Smooth muscle cell (in vitro differentiated cells): Measurements from ENCODE around the gene CLCN4. TPM values are rescaled to one million over a fixed set of nuclear protein-coding genes. Genes with fewer than 3 reads are reported as not detected.

Experiments used
- DNase-seq: peaks from one replicate; lab custom pipeline; 2025; ENCODE audit not compliant: unreplicated experiment; lab: John Stamatoyannopoulos, UW
- H2AFZ ChIP-seq: fragments of 200-600 bp; sonication (generic); 2 replicates; pipeline ENCODE4 v1.6.0; 2016; ENCODE audit warnings: antibody characterized with exemption, low read depth, mild to moderate bottlenecking
- H3F3A ChIP-seq: fragments of 200-600 bp; sonication (generic); 2 replicates; pipeline ENCODE4 v1.6.0; 2017; ENCODE audit warnings: antibody characterized with exemption, low read depth
- H3K27ac ChIP-seq: fragments of 200-600 bp; sonication (generic); 2 replicates; pipeline ENCODE4 v1.5.1; 2016; ENCODE audit warnings: low read depth, mild to moderate bottlenecking
- H3K27me3 ChIP-seq: fragments of 200-600 bp; sonication (generic); 2 replicates; pipeline ENCODE4 v1.6.1; 2016; ENCODE audit warnings: low read depth, mild to moderate bottlenecking
- H3K36me3 ChIP-seq: fragments of 200-600 bp; sonication (generic); 2 replicates; pipeline ENCODE4 v1.5.1; 2016; ENCODE audit warnings: low read depth
- H3K4me1 ChIP-seq: fragments of 200-600 bp; sonication (generic); 2 replicates; pipeline ENCODE4 v1.5.1; 2016; ENCODE audit warnings: low read depth
- H3K4me2 ChIP-seq: fragments of 200-600 bp; sonication (generic); 2 replicates; pipeline ENCODE4 v1.6.0; 2016; ENCODE audit warnings: mild to moderate bottlenecking
- H3K4me3 ChIP-seq: fragments of 200-600 bp; sonication (generic); 2 replicates; pipeline ENCODE4 v1.5.1; 2016; ENCODE audit warnings: mild to moderate bottlenecking
- H3K79me2 ChIP-seq: fragments of 200-600 bp; sonication (generic); 2 replicates; pipeline ENCODE4 v1.6.0; 2016; ENCODE audit warnings: low read depth, mild to moderate bottlenecking
- H3K9ac ChIP-seq: fragments of 200-600 bp; sonication (generic); 2 replicates; pipeline ENCODE4 v1.6.0; 2016; ENCODE audit warnings: low read depth
- H3K9me3 ChIP-seq: fragments of 200-600 bp; sonication (generic); replicated peaks from 2 replicates; pipeline ENCODE4 v1.5.1; 2016; ENCODE audit warnings: low read depth
- H4K20me1 ChIP-seq: fragments of 200-600 bp; sonication (generic); 2 replicates; pipeline ENCODE4 v1.6.0; 2016; ENCODE audit warnings: low read depth
- CTCF ChIP-seq: fragments of 200-600 bp; sonication (generic); IDR thresholded peaks from 2 replicates; pipeline ENCODE4 v1.5.1; 2017; ENCODE audit warnings: borderline replicate concordance, mild to moderate bottlenecking, antibody characterized with exemption; ENCODE audit not compliant: insufficient read depth, poor library complexity, severe bottlenecking
- WGBS: methylation state at CpG from one replicate; pipeline ENCODE4 v1.1.7; 2016; ENCODE audit warnings: low lambda C conversion rate; 5-methylcytosine and 5-hydroxymethylcytosine counted together
- polyA plus RNA-seq: library from polyadenylated mRNA; unstranded; fragments of >200 nt; fragmentation: Nextera tagmentation; extraction: Ambion mirVana; gene quantifications from 2 replicates; pipeline ENCODE4 v1.2.1, GENCODE V29; 2016
- total RNA-seq: library from RNA; depleted of rRNA; stranded (reverse); fragments of >200 nt; gene quantifications from 2 replicates; pipeline ENCODE4 v1.2.3, GENCODE V29; 2014

CLCN4 gene
- total and polyA plus RNA-seq, 2 experiments from 2014 or later, result 2.5 to 3.1 TPM

GRCh38 chrX:10120828-10121227, 35.9 kb upstream of the CLCN4 start:
- no peaks in the 10 kb centered on the region for H3K27me3 ChIP-seq

GRCh38 chrX:10121787-10122186, 35.0 kb upstream of the CLCN4 start:
- Histone ChIP-seq H3K36me3 (no peaks in the 10 kb centered on the region), H4K20me1 (no peaks in the 10 kb centered on the region), H3K27me3 (no peaks in the 10 kb centered on the region), H3K79me2 (no peaks in the 10 kb centered on the region), H3K9ac (no peak overlapping the region), H3K9me3 (no peaks in the 10 kb centered on the region), H3K4me1 (no peaks in the 10 kb centered on the region), H3F3A (no peaks in the 10 kb centered on the region), H3K4me3 (no peak overlapping the region), H3K4me2 (no peak overlapping the region), H2AFZ (no peak overlapping the region), H3K27ac (no peak overlapping the region)
- no peak for DNase-seq
- TF ChIP-seq CTCF, result no peak
- 93% methylated on average over 9 of the region's 9 CpGs for WGBS

More at GRCh38 chrX:10120828-10121227, 35.9 kb upstream of the CLCN4 start:
- H3K4me1 ChIP-seq, result no peaks in the 10 kb centered on the region
- H4K20me1 ChIP-seq, result no peaks in the 10 kb centered on the region
- no peak overlapping the region for H3K27ac ChIP-seq
- H3K36me3 ChIP-seq, result no peaks in the 10 kb centered on the region
- no peak overlapping the region for H3K4me3 ChIP-seq
- no peak for DNase-seq
- H2AFZ ChIP-seq, result no peak overlapping the region
- no peak for TF ChIP-seq CTCF
- no peaks in the 10 kb centered on the region for H3K79me2 ChIP-seq
- no peaks in the 10 kb centered on the region for H3K9me3 ChIP-seq
- no peak overlapping the region for H3K4me2 ChIP-seq
- no peaks in the 10 kb centered on the region for H3F3A ChIP-seq
- no peak overlapping the region for H3K9ac ChIP-seq
- WGBS, result 86% methylated on average over 7 of the region's 7 CpGs

- Histone ChIP-seq H3K9ac (no peak overlapping the region), H2AFZ (no peak overlapping the region), H3K4me2 (no peak overlapping the region), H3K4me1 (no peaks in the 10 kb centered on the region), H3K27ac (no peak overlapping the region), H3F3A (no peaks in the 10 kb centered on the region), H3K4me3 (no peak overlapping the region), H3K27me3 (no peaks in the 10 kb centered on the region), H4K20me1 (no peaks in the 10 kb centered on the region), H3K9me3 (no peaks in the 10 kb centered on the region), H3K79me2 (no peaks in the 10 kb centered on the region), H3K36me3 (no peaks in the 10 kb centered on the region)
- no peak for DNase-seq
- TF ChIP-seq CTCF, result no peak
- 91% methylated on average over 20 of the region's 20 CpGs for WGBS
Observed at GRCh38 chrX:10124506-10125247, 32.1 kb upstream of the CLCN4 start.

- Histone ChIP-seq H3K9me3 (no peaks in the 10 kb centered on the region), H3K4me2 (no peak overlapping the region), H3K4me1 (no peaks in the 10 kb centered on the region), H4K20me1 (no peaks in the 10 kb centered on the region), H2AFZ (no peak overlapping the region), H3K4me3 (no peak overlapping the region), H3K27ac (no peak overlapping the region), H3K27me3 (no peaks in the 10 kb centered on the region), H3K79me2 (no peaks in the 10 kb centered on the region), H3K9ac (no peak overlapping the region), H3K36me3 (no peaks in the 10 kb centered on the region), H3F3A (no peaks in the 10 kb centered on the region)
- 90% methylated on average over 12 of the region's 13 CpGs for WGBS
- DNase-seq, result no peak
- TF ChIP-seq CTCF, result no peak
Observed at GRCh38 chrX:10125248-10125615, 31.5 kb upstream of the CLCN4 start.
